GM12874 (cell line): ENCODE results near the gene SKAP2.
A peak's percentile ranks its signal among the peaks of the same experiment; 100 is the strongest.

ENCODE experiments used
- CTCF ChIP-seq: IDR thresholded peaks from 2 replicates; pipeline ENCODE4 v1.5.1; 2011; ENCODE audit warnings: low read depth, mild to moderate bottlenecking, control low read depth, low read length, moderate library complexity; ENCODE audit not compliant: insufficient read depth

The SKAP2 gene

GRCh38 chr7:26670841-26671240 lies 193.5 kb downstream of the SKAP2 start:
- no peak for TF ChIP-seq CTCF

GRCh38 chr7:26670290-26670689 lies 194.1 kb downstream of the SKAP2 start:
- TF ChIP-seq CTCF = no peak

GRCh38 chr7:26668821-26669220 lies 195.6 kb downstream of the SKAP2 start:
- no peak for TF ChIP-seq CTCF

GRCh38 chr7:26667514-26668133 lies 196.8 kb downstream of the SKAP2 start:
- TF ChIP-seq CTCF = peak; percentile 75

GRCh38 chr7:26664735-26665416 lies 199.5 kb downstream of the SKAP2 start:
- TF ChIP-seq CTCF = no peak

- TF ChIP-seq CTCF = no peak
Observed at GRCh38 chr7:26664274-26664673, 200.1 kb downstream of the SKAP2 start.

- no peak for TF ChIP-seq CTCF
Observed at GRCh38 chr7:26663874-26664273, 200.5 kb downstream of the SKAP2 start.
